Measurements from ENCODE around the gene MED29.

GRCh38 chr19:39415111-39416046, 24.2 kb downstream of the MED29 start:
- TF ChIP-seq YBX1 (IDR thresholded peaks at IDR 0.05) (no peak), SRF (IDR thresholded peaks at IDR 0.05; ENCODE audit: low read depth in 2 of 2, low read length in 2 of 2) (no peak), POLR2AphosphoS5 (IDR thresholded peaks at IDR 0.05; ENCODE audit: low read length) (no peak; the same call in 1 of the 2 replicates), TCF3 (IDR thresholded peaks at IDR 0.05; ENCODE audit: borderline replicate concordance, insufficient read depth, low read depth, low read length) (no peak), RAD21 (IDR thresholded peaks at IDR 0.05; ENCODE audit: insufficient read depth, low read depth, low read length) (no peak)

Data from GM12878 (cell line).